GM20431 (cell line): ENCODE results near the gene TCF15.
"Not testable (repeated sequence)": the region's sequence is repeated elsewhere in the genome, so short reads cannot be mapped to it uniquely, and the experiment has no call there.

Source experiments
- in situ Hi-C: fragments of 300-500 bp; cut with MseI, MboI; formaldehyde crosslinking; loops from one replicate; pipeline ENCODE4 v1.15.0; 2020; ENCODE audit warnings: low sequenced_read_pairs; ENCODE audit not compliant: unreplicated experiment

The TCF15 gene

DNA sequence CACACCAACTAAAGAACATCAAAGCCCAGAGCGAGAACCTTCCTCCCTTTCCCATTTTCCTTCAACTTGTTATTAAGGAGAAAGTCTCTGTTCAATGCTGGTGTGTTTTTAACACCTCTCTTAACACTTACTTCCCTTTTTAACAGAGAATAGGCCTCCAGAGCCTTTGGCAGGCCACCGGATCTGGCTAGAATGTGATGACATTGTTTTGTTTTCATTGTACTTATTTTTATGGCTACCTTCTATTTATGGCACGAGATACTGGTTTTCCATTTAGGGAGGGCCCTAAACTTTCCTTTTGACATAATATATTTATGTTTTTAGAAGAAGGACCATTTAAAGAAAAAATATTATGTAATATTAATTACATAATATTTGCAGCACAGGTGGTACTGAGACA, 21.6 kb downstream of the TCF15 start:
- in situ Hi-C loops: no loop called here

DNA sequence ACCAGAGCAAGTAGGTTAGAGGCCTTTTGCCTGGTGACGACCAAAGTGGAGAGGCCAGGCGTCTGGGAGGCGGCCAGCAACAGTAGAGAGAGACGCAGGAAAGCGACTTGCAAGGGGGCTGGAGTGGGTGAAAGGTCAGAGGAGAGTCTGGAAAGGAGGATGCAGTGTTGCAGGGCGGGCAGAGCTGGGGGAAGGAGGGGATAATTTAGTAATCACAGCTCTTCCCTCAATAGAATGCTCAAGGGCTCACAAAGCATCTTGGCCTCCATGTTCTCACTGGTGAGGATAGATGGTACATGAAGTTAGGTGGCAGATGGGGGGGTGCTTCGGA, 25.2 kb downstream of the TCF15 start:
- in situ Hi-C loops: no loop called here

DNA sequence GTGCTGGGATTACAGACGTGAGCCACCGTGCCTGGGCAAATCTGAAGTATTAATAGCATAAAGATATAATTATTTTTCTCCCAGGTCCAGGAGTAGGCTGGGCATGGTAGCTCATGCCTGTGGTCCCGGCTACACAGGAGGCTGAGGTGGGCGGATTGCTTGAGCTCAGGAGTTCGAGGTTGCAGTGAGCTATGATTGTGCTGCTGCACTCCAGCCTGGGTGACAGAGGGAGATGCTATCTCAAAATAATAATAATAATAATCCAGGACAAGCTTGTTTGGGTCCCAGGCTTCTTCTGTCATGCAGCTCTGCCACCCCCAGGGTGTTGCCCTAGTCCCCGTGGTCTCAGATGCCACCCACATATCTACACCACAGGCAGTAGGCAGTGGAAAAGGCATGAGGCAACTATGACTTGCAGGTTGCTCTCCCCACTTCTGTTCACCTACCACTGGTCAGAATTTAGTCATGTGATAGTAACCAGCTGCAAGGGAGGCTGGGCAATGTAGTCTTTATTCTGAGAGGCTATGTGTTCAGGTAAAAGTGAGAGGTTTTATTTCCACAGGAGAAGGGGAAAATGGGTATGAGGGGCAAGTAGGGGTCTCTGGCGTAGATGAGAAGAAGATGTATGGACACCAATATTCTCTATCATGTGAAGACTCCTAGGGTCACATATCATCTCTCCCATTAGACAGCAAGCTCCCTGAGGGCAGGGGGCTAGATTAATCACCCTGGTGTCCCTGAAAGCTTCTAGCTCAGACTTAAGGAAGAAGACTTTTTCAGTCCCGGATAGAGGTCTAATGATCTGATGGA, 25.7 kb downstream of the TCF15 start:
- in situ Hi-C loops: no loop called here

DNA sequence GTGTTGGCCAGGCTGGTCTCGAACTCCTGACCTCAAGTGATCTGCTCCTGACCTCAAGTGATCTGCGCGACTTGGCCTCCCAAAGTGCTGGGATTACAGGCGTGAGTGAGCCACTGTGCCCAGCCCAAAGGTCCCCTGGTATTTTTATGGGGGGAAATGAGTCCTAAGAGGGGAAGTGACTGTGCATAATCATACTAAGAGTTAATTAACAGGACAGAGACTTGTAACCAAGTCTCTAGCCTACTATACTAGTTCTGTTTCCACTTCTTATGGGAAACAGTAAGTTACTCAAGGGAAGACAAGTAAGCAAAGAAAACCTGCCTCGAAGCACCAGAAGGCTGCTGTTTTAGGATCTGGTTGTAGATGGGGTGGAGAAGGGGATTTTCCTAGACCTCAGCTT, 27.9 kb downstream of the TCF15 start:
- in situ Hi-C loops: no loop called here

DNA sequence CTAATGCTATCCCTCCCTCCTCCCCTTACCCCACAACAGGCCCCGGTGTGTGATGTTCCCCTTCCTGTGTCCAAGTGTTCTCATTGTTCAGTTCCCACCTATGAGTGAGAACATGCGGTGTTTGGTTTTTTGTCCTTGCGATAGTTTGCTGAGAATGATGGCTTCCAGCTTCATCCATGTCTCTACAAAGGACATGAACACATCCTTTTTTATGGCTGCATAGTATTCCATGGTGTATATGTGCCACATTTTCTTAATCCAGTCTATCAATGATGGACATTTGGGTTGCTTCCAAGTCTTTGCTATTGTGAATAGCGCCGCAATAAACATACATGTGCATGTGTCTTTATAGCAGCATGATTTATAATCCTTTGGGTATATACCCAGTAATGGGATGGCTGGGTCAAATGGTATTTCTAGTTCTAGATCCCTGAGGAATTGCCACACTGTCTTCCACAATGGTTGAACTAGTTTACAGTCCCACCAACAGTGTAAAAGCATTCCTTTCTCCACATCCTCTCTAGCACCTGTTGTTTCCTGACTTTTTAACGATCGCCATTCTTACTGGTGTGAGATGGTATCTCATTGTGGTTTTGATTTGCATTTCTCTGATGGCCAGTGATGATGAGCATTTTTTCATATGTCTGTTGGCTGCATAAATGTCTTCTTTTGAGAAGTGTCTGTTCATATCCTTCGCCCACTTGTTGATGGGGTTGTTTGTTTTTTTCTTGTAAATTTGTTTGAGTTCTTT, 31.0 kb downstream of the TCF15 start:
- in situ Hi-C loops: not testable (repeated sequence)

DNA sequence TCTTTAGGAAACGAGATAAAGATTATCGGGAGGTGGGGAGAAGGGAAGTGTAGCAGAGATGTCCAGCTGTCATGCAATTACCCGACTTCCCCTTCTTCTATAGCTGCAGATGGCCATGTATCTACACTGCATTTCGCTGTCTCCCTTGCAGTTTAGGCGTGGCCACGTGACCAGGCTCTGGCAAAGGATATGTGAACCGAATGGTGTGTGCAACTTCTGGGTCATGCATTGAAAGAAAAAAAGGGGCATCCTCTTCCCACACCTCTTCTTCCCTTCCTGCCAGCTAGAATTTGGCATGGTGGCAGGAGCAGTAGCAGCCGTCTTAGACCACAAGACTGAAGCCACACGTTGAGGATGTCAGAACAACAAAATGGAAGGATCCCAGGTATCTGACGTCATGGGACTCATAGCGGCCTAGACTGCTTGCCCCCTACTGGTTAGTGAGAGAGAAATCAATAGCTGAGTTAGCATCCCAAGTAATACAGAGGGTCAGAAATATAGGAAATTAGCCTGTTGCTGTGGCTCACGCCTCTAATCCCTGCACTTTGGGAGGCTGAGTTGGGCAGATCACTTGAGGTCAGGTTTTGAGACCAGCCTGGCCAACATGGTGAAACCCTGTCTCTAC, 32.8 kb downstream of the TCF15 start:
- in situ Hi-C loops: no loop called here

DNA sequence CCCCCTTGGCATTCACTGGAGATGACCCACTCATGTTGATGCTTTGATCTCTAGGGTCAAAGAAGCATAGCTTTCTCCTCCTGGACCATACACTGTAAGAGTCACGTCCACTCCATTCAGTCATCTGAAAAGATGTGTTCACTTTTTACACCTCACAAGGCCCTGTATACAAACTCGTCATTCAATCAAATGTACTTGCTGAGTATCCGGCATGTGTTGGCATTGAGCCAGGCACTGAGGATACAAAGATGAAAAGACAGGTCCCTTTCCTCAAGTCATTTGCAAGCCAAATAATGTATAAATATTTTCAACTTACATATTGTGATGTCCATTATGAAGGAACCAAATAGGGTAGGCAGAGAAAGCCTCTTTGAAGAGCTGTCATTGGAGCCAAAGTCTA, 34.0 kb downstream of the TCF15 start:
- in situ Hi-C loops: no loop called here

DNA sequence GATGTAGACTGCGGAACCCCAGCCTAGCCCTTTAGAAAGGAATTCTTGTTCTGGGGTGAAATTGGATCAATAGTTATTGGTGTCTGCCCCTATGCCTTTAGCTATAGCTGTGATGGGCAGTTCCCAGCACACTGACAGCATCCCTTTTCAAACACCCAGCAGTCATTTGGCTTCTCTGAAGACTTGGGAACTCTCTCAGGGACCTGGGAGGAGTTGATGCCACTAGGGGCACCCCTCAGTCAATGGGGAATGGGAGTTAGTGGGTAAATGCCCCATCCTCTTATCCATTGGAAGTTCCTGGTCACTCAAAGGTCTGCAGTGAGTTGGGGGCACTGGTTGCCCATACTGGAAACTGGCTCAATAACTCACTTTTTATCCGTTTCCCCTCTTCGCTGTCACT, 34.9 kb downstream of the TCF15 start:
- in situ Hi-C loops: no loop called here

DNA sequence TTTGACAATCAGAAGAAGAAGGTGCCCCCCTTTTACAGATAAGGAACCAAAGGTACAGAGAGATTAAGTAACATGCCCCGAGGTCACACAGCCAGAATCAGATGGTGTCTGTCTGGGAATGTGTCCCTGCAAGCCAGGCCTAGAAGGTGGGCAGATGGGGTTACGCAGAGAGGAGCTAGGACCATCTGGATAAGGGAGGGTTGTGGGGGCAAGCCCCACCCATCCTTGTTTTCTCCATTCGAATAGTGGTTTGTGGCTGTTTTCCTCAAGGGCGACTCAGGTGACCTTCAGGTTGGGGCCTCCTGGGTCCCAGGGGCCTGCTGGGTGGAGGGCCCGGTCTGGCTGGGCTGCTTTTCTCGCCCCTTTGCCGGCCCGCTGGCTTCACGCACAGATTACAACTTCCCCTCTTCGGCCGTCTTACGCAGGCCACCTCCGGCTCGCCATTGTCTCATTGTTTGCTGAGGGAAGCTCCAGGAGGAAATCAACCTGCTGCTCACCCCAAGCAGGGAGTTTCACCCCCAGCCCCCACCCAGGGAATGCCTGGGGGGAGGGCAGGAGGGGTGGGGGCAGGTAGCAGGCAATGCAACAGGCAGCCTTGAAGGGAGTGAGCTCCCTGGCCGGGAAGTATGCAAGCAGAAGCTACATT, 35.7 kb downstream of the TCF15 start:
- in situ Hi-C loops: no loop called here

DNA sequence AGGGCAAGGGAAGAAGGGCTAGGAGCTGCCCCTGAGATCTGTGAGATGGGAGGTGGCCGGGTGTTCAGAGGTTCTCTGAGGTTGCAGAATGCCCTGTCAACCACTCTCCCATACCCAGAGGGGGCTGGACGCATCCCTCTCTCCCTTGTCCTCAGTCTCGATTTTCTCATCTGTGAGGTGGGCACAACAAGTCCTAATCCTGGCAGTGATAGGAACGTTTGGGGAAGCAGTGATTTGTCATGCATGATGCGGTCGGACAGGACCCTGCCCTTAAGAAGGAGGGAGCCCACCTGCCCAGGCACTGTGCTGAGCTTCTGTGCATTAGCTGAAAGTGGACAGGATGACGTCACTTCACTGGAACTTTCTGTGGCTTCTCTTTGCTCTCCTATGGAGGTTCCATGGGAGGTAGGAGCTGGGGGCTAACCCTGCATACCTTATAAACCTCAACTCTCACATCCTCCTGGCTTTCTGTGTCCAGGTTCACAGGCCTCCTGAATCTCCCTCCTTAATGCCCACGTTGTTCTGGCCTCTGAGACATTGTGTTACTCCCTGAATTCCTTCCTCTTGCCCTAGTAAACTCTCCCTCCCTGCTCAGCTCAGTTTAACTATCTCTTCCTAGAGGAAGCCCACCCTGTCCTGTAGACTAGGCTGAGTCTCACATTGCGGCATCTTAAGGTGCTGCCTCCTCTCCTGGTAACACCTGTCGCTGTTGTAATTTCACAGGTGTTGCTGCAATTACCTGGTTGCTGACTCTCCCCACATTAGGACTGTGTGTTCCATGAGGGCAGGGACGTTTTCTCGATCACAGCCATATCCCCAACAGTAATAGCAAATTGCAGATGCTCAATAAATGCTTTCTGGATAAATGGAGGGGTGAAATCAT, 36.5 kb downstream of the TCF15 start:
- in situ Hi-C loops: no loop called here

DNA sequence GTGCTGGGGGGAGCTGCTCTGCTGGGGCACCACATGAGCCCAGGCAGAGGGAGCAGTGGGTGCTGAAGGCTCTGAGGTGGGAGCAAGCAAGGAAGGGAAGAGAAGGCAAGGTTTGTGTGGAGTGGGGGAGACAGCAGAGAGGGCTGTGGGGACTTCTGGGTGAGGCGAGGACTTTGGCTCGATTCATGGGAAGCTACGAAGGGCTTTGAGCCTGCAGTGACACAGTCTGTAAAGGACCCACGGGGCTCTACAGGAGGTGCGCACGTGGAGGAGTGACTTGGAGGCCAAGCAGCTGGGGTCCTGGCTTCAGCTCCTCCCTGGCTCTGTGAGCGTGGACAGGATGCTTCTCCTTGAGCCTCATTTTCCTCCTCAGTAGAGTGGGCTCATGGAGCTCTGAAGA, 37.4 kb downstream of the TCF15 start:
- in situ Hi-C loops: no loop called here

DNA sequence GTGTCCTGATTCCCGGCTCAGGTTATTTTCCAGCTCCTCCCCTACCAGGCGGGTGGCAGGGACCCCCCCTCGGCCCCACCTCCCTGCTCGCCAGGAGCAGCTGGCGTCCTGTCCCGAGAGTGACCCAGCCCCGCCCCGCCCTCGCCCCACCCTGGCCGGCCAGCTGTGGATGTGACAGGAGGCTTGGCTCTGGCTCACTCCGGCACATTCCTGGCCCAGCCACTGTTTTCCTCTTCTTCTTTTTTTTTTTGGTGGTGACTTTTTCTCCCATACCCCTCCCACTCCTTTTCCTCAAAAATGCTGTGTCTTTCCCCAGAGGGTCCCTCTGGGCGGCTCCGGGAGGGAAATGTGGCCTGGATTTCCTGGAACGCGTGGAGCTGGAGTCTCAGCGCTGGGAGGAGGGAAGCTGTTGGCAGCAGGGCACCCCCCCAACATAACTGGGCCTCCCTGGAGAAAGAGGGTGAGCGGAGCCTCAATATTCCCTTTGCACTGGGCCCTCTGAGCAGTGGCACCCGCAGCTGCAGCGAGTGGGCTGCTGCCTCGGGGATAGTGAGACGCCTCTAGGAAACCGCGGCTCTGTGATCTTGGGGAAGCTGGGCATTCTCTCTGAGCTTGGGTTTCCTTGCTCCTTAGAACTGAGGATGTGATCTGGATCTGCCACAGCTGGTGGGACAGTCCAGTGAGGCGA, 38.2 kb downstream of the TCF15 start:
- in situ Hi-C loops: no loop called here

DNA sequence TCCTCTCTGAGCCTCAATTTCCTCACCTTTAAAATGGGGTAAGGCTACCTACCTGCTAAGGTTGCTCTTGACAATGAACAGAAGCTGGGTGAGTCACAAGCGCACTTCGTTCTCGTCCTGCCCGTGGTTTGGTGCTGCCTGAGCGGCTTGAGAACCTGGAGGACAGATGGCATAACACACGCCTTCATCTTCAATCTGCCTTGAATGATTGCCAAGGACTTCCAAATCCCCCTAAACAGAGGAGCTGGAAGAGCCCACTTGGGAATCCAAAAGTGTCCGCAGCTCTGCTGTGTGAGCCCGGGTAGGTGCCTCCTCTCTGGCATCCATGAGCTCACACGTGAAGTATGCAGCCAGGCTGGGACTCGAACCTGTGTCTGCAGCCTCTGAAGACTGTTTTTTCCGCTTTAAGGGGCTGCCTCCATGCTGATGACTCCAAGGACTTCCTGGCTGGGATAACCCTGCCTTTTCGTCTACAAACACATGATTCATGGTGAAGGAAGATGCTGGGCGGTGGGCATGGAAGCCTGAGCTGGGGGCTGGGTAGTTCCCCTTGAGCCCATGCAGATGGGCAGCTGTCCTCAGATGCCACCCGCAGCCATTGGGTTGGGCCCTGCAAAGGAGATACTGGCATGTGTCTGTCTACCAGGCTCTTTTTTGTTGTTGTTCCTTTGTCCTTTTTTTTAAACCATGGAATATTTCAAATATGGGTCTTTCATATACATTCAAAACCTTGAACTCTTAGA, 41.3 kb downstream of the TCF15 start:
- in situ Hi-C loops: no loop called here

DNA sequence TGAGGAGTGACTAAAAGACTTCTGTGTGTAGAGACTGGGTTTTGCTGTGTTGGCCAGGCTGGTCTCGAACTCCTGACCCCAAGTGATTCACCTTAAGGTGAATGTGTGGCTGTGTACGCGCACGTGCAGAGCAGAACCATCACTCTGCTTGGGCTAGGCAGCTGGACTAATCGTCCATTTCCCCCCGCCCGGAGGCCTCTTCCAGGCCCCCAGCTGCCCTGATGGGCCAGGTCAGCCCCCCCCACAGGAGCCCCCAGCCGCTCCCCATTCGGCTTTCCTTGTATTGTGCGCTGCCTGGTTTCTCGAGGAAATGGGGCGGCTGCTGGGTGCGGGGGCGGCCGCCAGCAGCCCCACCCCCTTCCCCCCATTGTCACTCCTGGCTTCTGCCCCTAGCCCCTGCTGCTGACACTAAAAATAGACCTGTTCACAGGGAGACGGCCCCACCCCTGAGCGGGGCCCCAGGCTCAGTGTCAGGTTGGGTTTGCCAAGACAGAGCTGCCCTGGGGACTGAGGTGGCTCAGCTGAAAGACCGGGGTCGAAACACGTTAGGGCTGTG, 41.9 kb downstream of the TCF15 start:
- in situ Hi-C loops: no loop called here

DNA sequence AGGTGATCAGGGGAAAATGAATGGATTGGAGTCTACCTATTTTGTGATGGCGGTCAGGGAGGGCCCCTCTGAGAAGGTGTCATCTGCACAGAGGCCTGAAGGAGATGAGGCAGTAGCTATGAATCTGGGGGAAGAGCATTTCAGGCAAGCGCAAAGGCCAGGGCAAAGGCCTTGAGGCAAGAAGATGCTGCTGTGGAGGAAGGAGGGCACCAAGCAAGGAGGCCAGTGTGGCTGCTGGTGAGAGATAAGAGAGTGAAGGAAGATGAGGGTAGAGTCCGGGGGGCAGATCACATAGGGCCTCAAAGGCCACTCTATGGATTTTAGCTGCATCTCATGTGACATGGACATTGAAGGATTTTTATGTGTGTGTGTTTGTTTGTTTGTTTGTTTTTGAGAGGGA, 45.9 kb downstream of the TCF15 start:
- in situ Hi-C loops: no loop called here

DNA sequence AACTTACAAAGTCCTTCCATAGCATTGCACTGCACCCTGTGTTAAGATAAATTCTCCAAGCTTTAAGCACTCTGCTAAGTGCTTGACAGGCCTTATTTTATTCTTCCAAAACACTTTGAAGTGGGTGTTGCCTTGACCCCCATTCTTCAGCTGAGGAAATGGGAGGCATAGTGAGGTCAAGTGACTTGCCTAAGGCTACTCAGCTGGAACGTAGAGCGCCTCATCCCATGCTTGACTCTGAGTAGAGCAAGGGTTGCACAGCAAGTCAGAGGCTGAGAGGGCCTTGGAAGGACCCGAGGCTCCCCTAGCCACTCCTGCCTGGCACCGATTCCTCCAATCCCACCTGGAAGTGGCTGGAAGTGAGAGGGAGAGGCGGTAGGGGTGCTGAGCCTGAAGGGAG, 46.9 kb downstream of the TCF15 start:
- in situ Hi-C loops: no loop called here

DNA sequence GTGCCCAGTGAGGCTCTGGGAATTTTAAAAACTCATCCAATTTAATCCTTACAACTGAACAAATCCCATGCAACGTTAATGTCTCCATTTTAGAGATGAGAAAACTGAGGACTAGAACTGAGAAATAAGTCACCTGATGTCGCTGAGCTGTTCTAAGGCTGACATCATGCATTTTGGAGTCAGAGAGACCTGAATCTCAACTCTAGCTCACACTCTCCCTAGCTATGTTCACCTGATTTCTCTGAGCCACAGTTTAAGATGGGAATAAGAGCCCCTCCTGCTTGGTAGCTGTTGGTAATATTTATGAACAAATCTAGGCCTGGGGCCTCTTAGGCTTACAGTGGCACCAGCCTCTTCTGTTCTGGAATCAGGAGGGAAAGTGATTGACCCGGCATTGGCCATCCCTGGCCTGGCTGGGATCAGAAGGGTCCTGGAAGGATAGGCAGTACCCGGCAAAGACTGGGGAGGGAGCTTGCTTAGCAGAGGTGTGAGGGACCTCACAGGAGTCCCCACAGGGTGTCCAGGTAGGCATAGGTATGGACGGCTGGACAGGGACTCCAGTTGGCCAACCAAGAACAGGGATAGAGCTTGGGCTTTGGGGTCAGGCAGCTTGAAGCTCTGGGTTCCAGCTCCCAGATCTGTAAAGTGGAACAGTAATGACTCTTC, 47.7 kb downstream of the TCF15 start:
- in situ Hi-C loops: no loop called here
